ENCODE data around the gene LOX. TPM values are rescaled to one million over a fixed set of nuclear protein-coding genes. Genes with fewer than 3 reads are reported as not detected.

Gene LOX
- total and polyA plus RNA-seq, 9 of the 15 experiments (the other 6 are each of a cell fraction or from before 2014, with no cell fraction given): 0.06 to 0.09 TPM; not detected in 7

DNA sequence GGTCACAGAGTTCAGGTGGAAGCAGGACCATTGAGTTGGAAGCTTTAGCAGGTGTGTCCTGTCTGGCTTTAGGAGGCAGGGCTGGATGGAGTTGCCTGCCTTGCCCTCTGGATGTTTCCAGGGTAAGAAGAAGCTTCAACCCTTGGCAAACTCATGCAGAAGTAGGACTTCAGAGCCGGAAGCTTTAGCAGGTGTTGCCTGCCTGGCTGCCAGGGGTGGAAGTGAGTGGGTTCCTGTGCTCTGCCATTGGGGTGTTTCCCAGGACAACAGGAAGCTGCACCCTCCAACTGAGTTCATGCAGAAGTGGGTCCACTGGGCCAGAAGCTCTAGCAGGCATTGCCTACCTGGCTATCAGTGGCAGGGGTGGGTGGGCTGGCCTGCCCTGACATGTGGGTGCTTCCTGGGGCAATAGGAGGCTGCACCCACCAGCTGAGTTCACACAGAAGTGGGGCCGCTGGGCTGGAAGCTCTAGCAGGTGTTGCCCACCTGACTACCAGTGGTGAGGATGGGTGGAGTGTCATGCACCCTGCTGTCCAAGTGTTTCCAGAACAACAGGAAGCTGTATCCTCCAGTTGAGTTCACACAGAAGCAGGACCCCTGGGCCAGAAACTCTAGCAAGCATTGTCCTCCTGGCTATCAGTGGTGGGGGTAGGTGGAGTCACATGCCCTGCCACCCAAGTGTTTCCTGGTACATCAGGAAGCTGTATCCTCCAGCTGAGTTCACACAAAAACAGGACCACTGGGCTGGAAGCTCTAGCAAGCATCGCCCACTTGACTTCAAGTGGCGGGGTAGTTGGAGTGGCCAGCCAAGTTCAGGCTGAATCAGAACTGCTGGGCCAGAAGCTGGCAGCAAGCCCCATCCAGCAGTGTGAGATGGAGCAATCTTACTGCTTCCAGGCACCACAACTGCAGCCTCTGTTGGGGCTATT lies 24.6 kb downstream of the LOX start (continued):
- TF ChIP-seq RBM22 (IDR thresholded peaks at IDR 0.05; ENCODE audit: low read depth, low read length, poor library complexity, severe bottlenecking) (no peak), ZNF253 (CRISPR knock-in tag; conservative IDR thresholded peaks at IDR 0.05) (no peak)

DNA sequence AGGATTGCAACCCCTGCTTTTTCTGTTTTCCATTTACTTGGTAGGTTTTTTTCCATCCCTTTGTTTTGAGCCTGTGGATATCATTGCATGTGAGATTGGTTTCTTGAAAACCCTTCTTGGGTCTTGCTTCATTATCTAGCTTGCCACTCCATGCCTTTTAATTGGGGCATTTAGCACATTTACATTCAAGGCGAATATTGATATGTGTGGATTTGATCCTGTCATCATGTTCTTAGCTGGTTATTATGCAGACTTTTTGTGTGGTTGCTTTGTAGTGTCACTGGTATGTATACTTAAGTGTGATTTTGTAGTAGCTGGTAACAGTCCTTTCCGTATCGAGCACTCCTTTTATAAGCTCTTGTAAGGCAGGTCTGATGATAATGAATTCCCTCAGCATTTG lies 26.5 kb downstream of the LOX start:
- Histone ChIP-seq H3K9me3 (replicated peaks; ENCODE audit: control insufficient read depth, insufficient read depth, low read depth, low read length) (no peaks in the 10 kb centered on the region), H3K79me2 (ENCODE audit: control insufficient read depth, insufficient read depth, low read length) (no peaks in the 10 kb centered on the region), H3K4me3 (no peak overlapping the region), H4K20me1 (replicated peaks; ENCODE audit: control insufficient read depth, insufficient read depth, low read length) (no peaks in the 10 kb centered on the region), H3K27me3 (ENCODE audit: control insufficient read depth in 2 of 2, insufficient read depth in 2 of 2, low read length in 2 of 2) (no peaks in the 10 kb centered on the region), H3K4me2 (ENCODE audit: insufficient read depth, low read length) (no peak overlapping the region), H3K9ac (ENCODE audit: insufficient read depth in 1 of 2, low read depth in 2 of 2, low read length in 2 of 2) (no peak overlapping the region), H2AFZ (ENCODE audit: low read depth, low read length) (no peak overlapping the region), H3K27ac (ENCODE audit: extremely low read depth, low read depth, low read length) (no peak overlapping the region), H3K9me1 (ENCODE audit: control insufficient read depth, insufficient read depth, low read length) (no peaks in the 10 kb centered on the region), H3K4me1 (replicated peaks in 1 of 2; ENCODE audit: control insufficient read depth in 2 of 2, insufficient read depth in 2 of 2, low read length in 2 of 2) (no peaks in the 10 kb centered on the region), H3K36me3 (ENCODE audit: control insufficient read depth, insufficient read depth, low read length) (no peaks in the 10 kb centered on the region)
- in situ Hi-C loops (cut with MboI) (no loop called here), intact Hi-C loops (cut with micrococcal nuclease) (no loop called here)
- no TSS peak for BruUV-seq (replicated peaks)
- 81% methylated on average over 3 of the region's 3 CpGs for WGBS (ENCODE audit: insufficient coverage, low coverage, missing lambda C conversion rate)
- POLR2A ChIA-PET: interaction anchor here (1.3 kb wide), 1 partner anchor 10 kb away, joined by 3 read pairs; no protein-coding TSS in a partner anchor
- TF ChIP-seq CBFA2T3 (IDR thresholded peaks at IDR 0.05) (no peak), MYNN (IDR thresholded peaks at IDR 0.05) (no peak), MYNN (CRISPR knock-in tag; IDR thresholded peaks at IDR 0.05) (no peak), GABPB1 (CRISPR knock-in tag; IDR thresholded peaks at IDR 0.05) (no peak), CEBPG (CRISPR knock-in tag; IDR thresholded peaks at IDR 0.05) (no peak), CEBPG (tag; conservative IDR thresholded peaks at IDR 0.05 in 1 of 2, IDR thresholded peaks at IDR 0.05 in 1 of 2) (no peak), HDAC2 (IDR thresholded peaks at IDR 0.05) (no peak), FUS (optimal IDR thresholded peaks at IDR 0.05; ENCODE audit: low read depth, low read length) (no peak), ZKSCAN1 (IDR thresholded peaks at IDR 0.05; ENCODE audit: low read depth, low read length) (no peak), MAFF (IDR thresholded peaks at IDR 0.05; ENCODE audit: low read length) (no peak), CXXC5 (CRISPR knock-in tag; IDR thresholded peaks at IDR 0.05) (no peak), ZBTB8A (IDR thresholded peaks at IDR 0.05; ENCODE audit: partially characterized antibody) (no peak), SIRT6 (IDR thresholded peaks at IDR 0.05; ENCODE audit: low read depth, low read length) (no peak), ZNF764 (CRISPR knock-in tag; IDR thresholded peaks at IDR 0.05; ENCODE audit: low read depth) (no peak), MEF2D (tag; conservative IDR thresholded peaks at IDR 0.05; ENCODE audit: low read depth) (no peak), TAL1 (IDR thresholded peaks at IDR 0.05) (no peak)
- TF ChIP-seq, protein P1, sequence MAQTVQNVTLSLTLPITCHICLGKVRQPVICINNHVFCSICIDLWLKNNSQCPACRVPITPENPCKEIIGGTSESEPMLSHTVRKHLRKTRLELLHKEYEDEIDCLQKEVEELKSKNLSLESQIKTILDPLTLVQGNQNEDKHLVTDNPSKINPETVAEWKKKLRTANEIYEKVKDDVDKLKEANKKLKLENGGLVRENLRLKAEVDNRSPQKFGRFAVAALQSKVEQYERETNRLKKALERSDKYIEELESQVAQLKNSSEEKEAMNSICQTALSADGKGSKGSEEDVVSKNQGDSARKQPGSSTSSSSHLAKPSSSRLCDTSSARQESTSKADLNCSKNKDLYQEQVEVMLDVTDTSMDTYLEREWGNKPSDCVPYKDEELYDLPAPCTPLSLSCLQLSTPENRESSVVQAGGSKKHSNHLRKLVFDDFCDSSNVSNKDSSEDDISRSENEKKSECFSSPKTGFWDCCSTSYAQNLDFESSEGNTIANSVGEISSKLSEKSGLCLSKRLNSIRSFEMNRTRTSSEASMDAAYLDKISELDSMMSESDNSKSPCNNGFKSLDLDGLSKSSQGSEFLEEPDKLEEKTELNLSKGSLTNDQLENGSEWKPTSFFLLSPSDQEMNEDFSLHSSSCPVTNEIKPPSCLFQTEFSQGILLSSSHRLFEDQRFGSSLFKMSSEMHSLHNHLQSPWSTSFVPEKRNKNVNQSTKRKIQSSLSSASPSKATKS (CRISPR knock-in tag; IDR thresholded peaks at IDR 0.05): no peak
- TF ChIP-seq, protein P2, sequence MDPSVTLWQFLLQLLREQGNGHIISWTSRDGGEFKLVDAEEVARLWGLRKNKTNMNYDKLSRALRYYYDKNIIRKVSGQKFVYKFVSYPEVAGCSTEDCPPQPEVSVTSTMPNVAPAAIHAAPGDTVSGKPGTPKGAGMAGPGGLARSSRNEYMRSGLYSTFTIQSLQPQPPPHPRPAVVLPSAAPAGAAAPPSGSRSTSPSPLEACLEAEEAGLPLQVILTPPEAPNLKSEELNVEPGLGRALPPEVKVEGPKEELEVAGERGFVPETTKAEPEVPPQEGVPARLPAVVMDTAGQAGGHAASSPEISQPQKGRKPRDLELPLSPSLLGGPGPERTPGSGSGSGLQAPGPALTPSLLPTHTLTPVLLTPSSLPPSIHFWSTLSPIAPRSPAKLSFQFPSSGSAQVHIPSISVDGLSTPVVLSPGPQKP (CRISPR knock-in tag; IDR thresholded peaks at IDR 0.05): no peak
- CTCF ChIA-PET (ENCODE audit: low intra/inter-chr PET ratio): no interaction called here
- no peak for DNase-seq (ENCODE audit: extremely low read depth in 1 of 4, low spot score in 3 of 4)
- FAIRE-seq: no peak
- ATAC-seq: no peak

Measured in K562 (cell line).